Measurements from ENCODE around the gene FNBP1. TPM values are rescaled to one million over a fixed set of nuclear protein-coding genes. Genes with fewer than 3 reads are reported as not detected.
A peak's percentile ranks its signal among the peaks of the same experiment; 100 is the strongest.

The FNBP1 gene
- total RNA-seq, 1 experiment from 2014 or later = 30.8 TPM

DNA sequence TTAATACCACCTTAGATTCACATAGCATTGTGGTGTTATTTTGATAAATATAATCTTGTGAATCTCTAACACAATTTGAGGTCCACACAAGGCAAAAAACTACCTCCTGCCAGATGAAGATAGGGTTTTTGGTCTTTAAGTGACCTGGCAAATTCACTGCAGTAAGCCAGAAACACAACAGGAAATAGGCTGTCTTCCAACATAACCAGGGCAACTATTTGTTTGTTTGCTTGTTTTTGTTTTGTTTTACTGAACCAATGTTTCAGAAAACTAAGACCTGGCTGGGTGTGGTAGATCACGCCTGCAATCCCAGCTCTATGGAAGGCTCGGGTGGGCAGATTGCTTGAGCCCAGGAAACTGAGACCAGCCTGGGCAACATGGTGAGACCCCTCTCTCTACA, 112.2 kb downstream of the FNBP1 start:
- CTCF ChIA-PET = no interaction called here
- TF ChIP-seq, protein P1, sequence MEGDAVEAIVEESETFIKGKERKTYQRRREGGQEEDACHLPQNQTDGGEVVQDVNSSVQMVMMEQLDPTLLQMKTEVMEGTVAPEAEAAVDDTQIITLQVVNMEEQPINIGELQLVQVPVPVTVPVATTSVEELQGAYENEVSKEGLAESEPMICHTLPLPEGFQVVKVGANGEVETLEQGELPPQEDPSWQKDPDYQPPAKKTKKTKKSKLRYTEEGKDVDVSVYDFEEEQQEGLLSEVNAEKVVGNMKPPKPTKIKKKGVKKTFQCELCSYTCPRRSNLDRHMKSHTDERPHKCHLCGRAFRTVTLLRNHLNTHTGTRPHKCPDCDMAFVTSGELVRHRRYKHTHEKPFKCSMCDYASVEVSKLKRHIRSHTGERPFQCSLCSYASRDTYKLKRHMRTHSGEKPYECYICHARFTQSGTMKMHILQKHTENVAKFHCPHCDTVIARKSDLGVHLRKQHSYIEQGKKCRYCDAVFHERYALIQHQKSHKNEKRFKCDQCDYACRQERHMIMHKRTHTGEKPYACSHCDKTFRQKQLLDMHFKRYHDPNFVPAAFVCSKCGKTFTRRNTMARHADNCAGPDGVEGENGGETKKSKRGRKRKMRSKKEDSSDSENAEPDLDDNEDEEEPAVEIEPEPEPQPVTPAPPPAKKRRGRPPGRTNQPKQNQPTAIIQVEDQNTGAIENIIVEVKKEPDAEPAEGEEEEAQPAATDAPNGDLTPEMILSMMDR (conservative IDR thresholded peaks at IDR 0.05; ENCODE audit: low read depth, low read length) = no peak
- no peak for TF ChIP-seq EZH2 (IDR thresholded peaks at IDR 0.05; ENCODE audit: low read length, unreplicated experiment)
- TF ChIP-seq EZH2phosphoT487 (IDR thresholded peaks at IDR 0.05; ENCODE audit: borderline replicate concordance, low read length) = no peak

DNA sequence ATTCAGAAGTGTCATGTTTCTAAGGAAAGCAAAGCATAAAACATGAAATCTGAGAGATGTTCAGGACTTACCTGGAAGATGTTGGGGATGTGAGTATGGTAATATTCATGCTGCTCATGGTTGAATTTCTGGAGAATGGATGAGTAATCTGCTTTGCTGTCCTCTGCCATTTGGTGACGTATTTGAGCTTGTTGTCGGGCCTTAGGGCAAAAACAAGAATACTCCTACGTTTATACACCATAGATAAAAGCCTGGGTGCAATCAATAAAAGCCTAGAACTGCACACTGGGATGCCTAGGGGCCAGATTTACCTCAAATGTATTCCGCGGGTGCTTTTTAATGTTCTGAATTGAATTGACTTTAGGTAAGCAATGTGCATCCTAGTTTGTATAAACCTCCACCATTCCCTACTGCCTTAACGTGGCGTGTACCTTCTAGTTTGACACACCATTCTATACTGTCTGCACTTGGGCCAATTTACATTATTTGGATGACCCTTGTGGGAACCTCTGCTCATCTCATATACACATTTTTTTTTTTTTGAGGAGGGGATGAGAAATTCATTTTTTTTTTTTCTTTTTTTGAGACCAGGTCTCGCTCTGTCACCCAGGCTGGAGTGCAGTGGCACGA, 113.4 kb downstream of the FNBP1 start:
- Histone ChIP-seq H2AFZ (ENCODE audit: low read length) (no peak overlapping the region), H3K9ac (ENCODE audit: low read length) (no peak overlapping the region), H3K36me3 (ENCODE audit: low read depth, low read length) (no peaks in the 10 kb centered on the region; the same call in 1 of the 2 replicates), H3K27ac (ENCODE audit: low read length) (no peak overlapping the region), H3K4me3 (ENCODE audit: low read length) (no peak overlapping the region), H3F3A (ENCODE audit: low read length, unreplicated experiment) (no peaks in the 10 kb centered on the region), H3K9me2 (replicated peaks; ENCODE audit: low read length) (no peaks in the 10 kb centered on the region), H3K4me2 (ENCODE audit: low read length) (no peak overlapping the region), H3K27me3 (ENCODE audit: low read length) (no peaks in the 10 kb centered on the region), H3K79me2 (ENCODE audit: low read length) (no peaks in the 10 kb centered on the region), H4K20me1 (ENCODE audit: low read length) (no peaks in the 10 kb centered on the region), H3K9me3 (ENCODE audit: low read length) (no peaks in the 10 kb centered on the region), H3K4me1 (ENCODE audit: insufficient read depth, low read length) (no peaks in the 10 kb centered on the region)
- ATAC-seq (no peak), DNase-seq (peak; percentile 49)
- CTCF ChIA-PET = no interaction called here
- TF ChIP-seq, protein P1 (conservative IDR thresholded peaks at IDR 0.05; ENCODE audit: low read depth, low read length) = 0 out of 2 replicates have a peak, but pooled peaks have one; percentile 16
- no peak for TF ChIP-seq EZH2phosphoT487 (IDR thresholded peaks at IDR 0.05; ENCODE audit: borderline replicate concordance, low read length)
- POLR2A ChIA-PET (ENCODE audit: unreplicated experiment) = no interaction called here
- no TSS peak for BruUV-seq (replicated peaks)
- intact Hi-C loops (cut with micrococcal nuclease) = no loop called here

More for the DNA sequence above, 112.2 kb downstream of the FNBP1 start:
- H3F3A ChIP-seq (ENCODE audit: low read length, unreplicated experiment) = no peaks in the 10 kb centered on the region
- no peaks in the 10 kb centered on the region for H3K9me2 ChIP-seq (replicated peaks; ENCODE audit: low read length)
- POLR2A ChIA-PET (ENCODE audit: unreplicated experiment) = no interaction called here
- H3K27me3 ChIP-seq (ENCODE audit: low read length) = no peaks in the 10 kb centered on the region
- no peaks in the 10 kb centered on the region for H4K20me1 ChIP-seq (ENCODE audit: low read length)
- H3K9me3 ChIP-seq (ENCODE audit: low read length) = no peaks in the 10 kb centered on the region
- H2AFZ ChIP-seq (ENCODE audit: low read length) = no peak overlapping the region
- no peak overlapping the region for H3K4me3 ChIP-seq (ENCODE audit: low read length)
- no TSS peak for BruUV-seq (replicated peaks)
- ATAC-seq = no peak
- intact Hi-C loops (cut with micrococcal nuclease) = no loop called here
- H3K9ac ChIP-seq (ENCODE audit: low read length) = no peak overlapping the region
- H3K36me3 ChIP-seq (ENCODE audit: low read depth, low read length) = no peaks in the 10 kb centered on the region; the same call in 1 of the 2 replicates
- no peak for DNase-seq
- no peak overlapping the region for H3K4me2 ChIP-seq (ENCODE audit: low read length)
- H3K79me2 ChIP-seq (ENCODE audit: low read length) = no peaks in the 10 kb centered on the region
- H3K4me1 ChIP-seq (ENCODE audit: insufficient read depth, low read length) = no peaks in the 10 kb centered on the region
- H3K27ac ChIP-seq (ENCODE audit: low read length) = no peak overlapping the region

DNA sequence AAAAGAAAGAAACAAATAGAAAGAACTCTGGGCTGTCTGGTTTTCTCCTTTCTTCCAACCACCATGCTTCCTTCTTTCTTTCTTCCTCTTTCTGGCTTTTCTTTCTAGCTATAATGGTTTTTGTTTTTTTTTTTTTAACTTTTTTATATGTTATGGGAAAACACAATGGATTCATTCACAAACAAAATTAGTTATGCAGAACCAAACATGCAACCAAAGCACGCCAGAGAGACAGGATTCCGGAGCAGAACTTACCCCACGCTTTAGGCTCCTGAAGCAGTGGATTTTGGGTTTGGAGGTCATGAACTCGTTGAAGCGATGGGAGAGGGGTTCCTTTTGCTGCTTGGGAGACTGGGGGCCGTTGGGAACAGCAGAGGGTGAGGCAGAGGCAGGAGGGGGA, 119.4 kb downstream of the FNBP1 start:
- Histone ChIP-seq H3K4me1 (ENCODE audit: insufficient read depth, low read length) (no peaks in the 10 kb centered on the region), H3K36me3 (ENCODE audit: low read depth, low read length) (peaks cover 4% of the 10 kb centered on the region; the same call in 1 of the 2 replicates), H3K9me2 (replicated peaks; ENCODE audit: low read length) (no peaks in the 10 kb centered on the region), H3K79me2 (ENCODE audit: low read length) (no peaks in the 10 kb centered on the region), H3F3A (ENCODE audit: low read length, unreplicated experiment) (no peaks in the 10 kb centered on the region), H3K4me2 (ENCODE audit: low read length) (no peak overlapping the region), H4K20me1 (ENCODE audit: low read length) (no peaks in the 10 kb centered on the region), H3K27ac (ENCODE audit: low read length) (no peak overlapping the region), H3K27me3 (ENCODE audit: low read length) (no peaks in the 10 kb centered on the region), H2AFZ (ENCODE audit: low read length) (no peak overlapping the region), H3K9ac (ENCODE audit: low read length) (no peak overlapping the region), H3K4me3 (ENCODE audit: low read length) (no peak overlapping the region), H3K9me3 (ENCODE audit: low read length) (no peaks in the 10 kb centered on the region)
- DNase-seq = no peak
- ATAC-seq = no peak
- no TSS peak for BruUV-seq (replicated peaks)
- intact Hi-C loops (cut with micrococcal nuclease) = no loop called here
- ChIA-PET CTCF (no interaction called here), POLR2A (ENCODE audit: unreplicated experiment) (no interaction called here)
- TF ChIP-seq EZH2phosphoT487 (IDR thresholded peaks at IDR 0.05; ENCODE audit: borderline replicate concordance, low read length) (no peak), EZH2 (IDR thresholded peaks at IDR 0.05; ENCODE audit: low read length, unreplicated experiment) (no peak)
- TF ChIP-seq, protein P1 (conservative IDR thresholded peaks at IDR 0.05; ENCODE audit: low read depth, low read length) = no peak
